OCI-LY1 (cell line): ENCODE measurements around the gene RPS6KA2.

Experiments
- H2AFZ ChIP-seq: fragments of 200-600 bp; sonication (generic), shearing (Covaris generic); 2 replicates; pipeline ENCODE4 v1.6.0; 2014; ENCODE audit warnings: antibody characterized with exemption, mild to moderate bottlenecking, low read length
- H3F3A ChIP-seq: fragments of 200-600 bp; sonication (generic), shearing (Covaris generic); 2 replicates; pipeline ENCODE4 v1.6.0; 2014; ENCODE audit warnings: mild to moderate bottlenecking, antibody characterized with exemption, low read length, moderate library complexity; ENCODE audit not compliant: insufficient read depth
- H3K27ac ChIP-seq: fragments of 200-600 bp; sonication (generic); 2 replicates; pipeline ENCODE4 v1.5.1; 2014; ENCODE audit warnings: low read length, mixed run types, mild to moderate bottlenecking, low read depth; ENCODE audit not compliant: poor library complexity, severe bottlenecking
- H3K27me3 ChIP-seq: fragments of 200-600 bp; sonication (generic); 2 replicates; pipeline ENCODE4 v1.6.0; 2014; ENCODE audit warnings: antibody characterized with exemption, mild to moderate bottlenecking, low read length, moderate library complexity; ENCODE audit not compliant: insufficient read depth
- H3K36me3 ChIP-seq: fragments of 200-600 bp; sonication (generic); 2 replicates; pipeline ENCODE4 v1.6.1; 2014; ENCODE audit warnings: mild to moderate bottlenecking, antibody characterized with exemption, low read length, moderate library complexity, mixed read lengths; ENCODE audit not compliant: insufficient read depth
- H3K4me1 ChIP-seq: fragments of 200-600 bp; sonication (generic); 2 replicates; pipeline ENCODE4 v1.5.1; 2014; ENCODE audit warnings: mild to moderate bottlenecking, low read length, moderate library complexity; ENCODE audit not compliant: insufficient read depth, severe bottlenecking
- H3K4me2 ChIP-seq: fragments of 200-600 bp; sonication (generic), shearing (Covaris generic); 2 replicates; pipeline ENCODE4 v1.6.1; 2014; ENCODE audit warnings: low read length
- H3K4me3 ChIP-seq: fragments of 200-600 bp; sonication (generic); 2 replicates; pipeline ENCODE4 v1.5.1; 2014; ENCODE audit warnings: low read length, low read depth, mild to moderate bottlenecking, mixed read lengths; ENCODE audit not compliant: poor library complexity, severe bottlenecking
- H3K79me2 ChIP-seq: fragments of 200-600 bp; shearing (Covaris generic); 2 replicates; pipeline ENCODE4 v1.6.1; 2016; ENCODE audit warnings: mixed run types, low read length, mixed read lengths; ENCODE audit not compliant: insufficient read depth
- H3K9ac ChIP-seq: fragments of 200-600 bp; sonication (generic), shearing (Covaris generic); 2 replicates; pipeline ENCODE4 v1.6.1; 2014; ENCODE audit warnings: mild to moderate bottlenecking, low read length, mixed read lengths
- H3K9me2 ChIP-seq: fragments of 200-600 bp; sonication (generic), shearing (Covaris generic); 2 replicates; pipeline ENCODE4 v1.6.1; 2014; ENCODE audit warnings: low read depth, mild to moderate bottlenecking, low read length, mixed read lengths
- H3K9me3 ChIP-seq: fragments of 200-600 bp; shearing (Covaris generic); 2 replicates; pipeline ENCODE4 v1.6.1; 2014; ENCODE audit warnings: low read length, mixed read lengths
- H4K20me1 ChIP-seq: fragments of 200-600 bp; sonication (generic), shearing (Covaris generic); 2 replicates; pipeline ENCODE4 v1.6.0; 2016; ENCODE audit warnings: mild to moderate bottlenecking, low read length; ENCODE audit not compliant: insufficient read depth
- CTCF ChIP-seq: fragments of 200-600 bp; sonication (generic), shearing (Covaris generic); IDR thresholded peaks from 2 replicates; pipeline ENCODE4 v1.5.1; 2017; ENCODE audit warnings: mild to moderate bottlenecking, antibody characterized with exemption, low read length, moderate library complexity, mixed read lengths
- EZH2 ChIP-seq: fragments of 200-600 bp; sonication (generic), shearing (Covaris generic); IDR thresholded peaks from 2 replicates; pipeline ENCODE4 v1.8.0; 2017; ENCODE audit warnings: borderline replicate concordance, mixed run types, mild to moderate bottlenecking, antibody characterized with exemption, low read length, moderate library complexity, mixed read lengths

The RPS6KA2 gene

GRCh38 chr6:166650824-166651807, 24.1 kb upstream of the RPS6KA2 start:
- no peak overlapping the region for H2AFZ ChIP-seq
- H3K4me3 ChIP-seq = no peak overlapping the region
- no peak overlapping the region for H3K4me2 ChIP-seq
- no peak for TF ChIP-seq CTCF
- no peak for TF ChIP-seq EZH2
- no peaks in the 10 kb centered on the region for H3K36me3 ChIP-seq
- no peaks in the 10 kb centered on the region for H3K79me2 ChIP-seq
- H3K27me3 ChIP-seq = no peaks in the 10 kb centered on the region
- no peaks in the 10 kb centered on the region for H3K9me3 ChIP-seq
- no peaks in the 10 kb centered on the region for H4K20me1 ChIP-seq
- H3F3A ChIP-seq = no peaks in the 10 kb centered on the region
- no peak overlapping the region for H3K27ac ChIP-seq
- H3K4me1 ChIP-seq = no peaks in the 10 kb centered on the region
- no peaks in the 10 kb centered on the region for H3K9me2 ChIP-seq
- no peak overlapping the region for H3K9ac ChIP-seq

- Histone ChIP-seq H2AFZ (no peak overlapping the region), H3K9me2 (no peaks in the 10 kb centered on the region), H3F3A (no peaks in the 10 kb centered on the region), H3K27ac (no peak overlapping the region), H3K79me2 (no peaks in the 10 kb centered on the region), H3K4me1 (no peaks in the 10 kb centered on the region), H3K36me3 (no peaks in the 10 kb centered on the region), H3K9ac (no peak overlapping the region), H3K27me3 (no peaks in the 10 kb centered on the region), H4K20me1 (no peaks in the 10 kb centered on the region), H3K9me3 (no peaks in the 10 kb centered on the region), H3K4me2 (no peak overlapping the region), H3K4me3 (no peak overlapping the region)
- TF ChIP-seq EZH2 = no peak
- TF ChIP-seq CTCF = no peak
Measured at GRCh38 chr6:166650047-166650446, 23.0 kb upstream of the RPS6KA2 start.

GRCh38 chr6:166648846-166649245, 21.8 kb upstream of the RPS6KA2 start:
- Histone ChIP-seq H3K27me3 (no peaks in the 10 kb centered on the region), H4K20me1 (no peaks in the 10 kb centered on the region), H3K27ac (no peak overlapping the region), H3F3A (no peaks in the 10 kb centered on the region), H3K9me2 (no peaks in the 10 kb centered on the region), H3K4me3 (no peak overlapping the region), H2AFZ (no peak overlapping the region), H3K79me2 (no peaks in the 10 kb centered on the region), H3K9me3 (no peaks in the 10 kb centered on the region), H3K36me3 (no peaks in the 10 kb centered on the region), H3K4me1 (no peaks in the 10 kb centered on the region), H3K9ac (no peak overlapping the region), H3K4me2 (no peak overlapping the region)
- TF ChIP-seq CTCF (no peak), EZH2 (no peak)
